Activated T-cell treated with anti-CD3 and anti-CD28 coated beads, Interleukin-2, amount 50 U/mL, for 4 hours (primary cell): ENCODE results near the gene KIAA0319L. TPM values are rescaled to one million over a fixed set of nuclear protein-coding genes. Genes with fewer than 3 reads are reported as not detected.

Experiments
- ATAC-seq, 2 donors: fragments of 200-7000 bp; cut with Tn5 transposase; one replicate each; pipeline ENCODE4 v1.10.0; 2021
- DNase-seq: peaks from one replicate; pipeline ENCODE4 v3.0.0-alpha.2; 2020
- H3K27me3 Mint-ChIP-seq: one replicate; pipeline ENCODE4 v1.8.0; 2021; ENCODE audit warnings: low read depth, mixed read lengths
- H3K36me3 Mint-ChIP-seq: one replicate; pipeline ENCODE4 v1.8.0; 2022; ENCODE audit warnings: mixed read lengths; ENCODE audit not compliant: insufficient read depth
- H3K4me1 Mint-ChIP-seq: one replicate; pipeline ENCODE4 v1.8.0; 2021; ENCODE audit warnings: low read depth, mixed read lengths
- H3K4me3 Mint-ChIP-seq: one replicate; pipeline ENCODE4 v1.8.0; 2021; ENCODE audit warnings: mild to moderate bottlenecking, moderate library complexity, mixed read lengths
- H3K9me3 Mint-ChIP-seq: one replicate; pipeline ENCODE4 v1.8.0; 2021; ENCODE audit warnings: mixed read lengths
- total RNA-seq, 3 donors: library from RNA; stranded (reverse); gene quantifications; one replicate each; pipeline ENCODE4 v1.2.1, GENCODE V29; 2021

The KIAA0319L gene
- total RNA-seq, 3 donors from 2014 or later = 16.4 to 19.2 (median 17.4) TPM

DNA sequence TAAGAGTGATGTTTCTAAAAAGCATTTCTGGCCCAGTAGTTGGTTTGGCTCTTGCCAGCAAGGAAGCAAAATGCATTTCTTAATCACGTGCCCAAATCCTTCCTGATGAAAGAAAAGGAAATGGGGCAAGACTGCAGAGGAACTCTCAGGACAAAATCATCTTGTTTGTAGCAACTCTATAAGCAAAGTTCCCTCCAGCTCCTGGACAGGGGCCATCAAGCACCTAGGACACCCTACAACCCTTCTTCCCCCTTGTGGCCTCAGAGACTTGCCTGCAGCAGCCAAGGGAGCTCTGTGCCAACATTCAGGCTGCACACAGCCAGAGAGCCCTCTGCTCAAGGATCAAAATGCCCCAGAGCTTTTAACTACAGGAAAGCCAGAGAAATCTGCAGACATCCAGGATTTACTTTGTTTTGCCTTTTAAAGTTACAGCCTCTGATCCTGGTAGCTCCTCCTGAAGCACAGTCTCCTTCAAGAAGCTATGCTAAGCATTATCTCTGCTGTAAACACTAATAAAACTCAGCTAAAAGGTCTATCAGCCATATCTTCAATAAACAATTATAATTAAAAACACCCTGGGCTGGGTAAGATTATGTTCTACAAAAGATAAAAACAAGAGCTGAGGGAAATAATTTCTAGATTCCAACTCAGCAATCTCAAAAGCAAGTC is 105.0 kb downstream of the KIAA0319L start:
- Mint-ChIP-seq H3K27me3 (no peaks in the 10 kb centered on the region), H3K4me1 (peaks cover 41% of the 10 kb centered on the region), H3K9me3 (no peaks in the 10 kb centered on the region), H3K36me3 (peaks cover 37% of the 10 kb centered on the region), H3K4me3 (no peak overlapping the region)
- ATAC-seq (no peak), DNase-seq (no peak)

GRCh38 chr1:35451125-35451528 is 106.1 kb downstream of the KIAA0319L start:
- Mint-ChIP-seq H3K27me3 (no peaks in the 10 kb centered on the region), H3K4me1 (peaks cover 41% of the 10 kb centered on the region), H3K4me3 (no peak overlapping the region), H3K36me3 (peaks cover 38% of the 10 kb centered on the region), H3K9me3 (no peaks in the 10 kb centered on the region)
- DNase-seq (peak; percentile 75), ATAC-seq (peak; percentile 79 to 81)

GRCh38 chr1:35449334-35450008 is 107.7 kb downstream of the KIAA0319L start:
- no peaks in the 10 kb centered on the region for H3K27me3 Mint-ChIP-seq
- ATAC-seq (no peak), DNase-seq (no peak)
- H3K4me3 Mint-ChIP-seq = no peak overlapping the region
- H3K9me3 Mint-ChIP-seq = no peaks in the 10 kb centered on the region
- H3K36me3 Mint-ChIP-seq = peaks cover 34% of the 10 kb centered on the region
- peaks cover 34% of the 10 kb centered on the region for H3K4me1 Mint-ChIP-seq

DNA sequence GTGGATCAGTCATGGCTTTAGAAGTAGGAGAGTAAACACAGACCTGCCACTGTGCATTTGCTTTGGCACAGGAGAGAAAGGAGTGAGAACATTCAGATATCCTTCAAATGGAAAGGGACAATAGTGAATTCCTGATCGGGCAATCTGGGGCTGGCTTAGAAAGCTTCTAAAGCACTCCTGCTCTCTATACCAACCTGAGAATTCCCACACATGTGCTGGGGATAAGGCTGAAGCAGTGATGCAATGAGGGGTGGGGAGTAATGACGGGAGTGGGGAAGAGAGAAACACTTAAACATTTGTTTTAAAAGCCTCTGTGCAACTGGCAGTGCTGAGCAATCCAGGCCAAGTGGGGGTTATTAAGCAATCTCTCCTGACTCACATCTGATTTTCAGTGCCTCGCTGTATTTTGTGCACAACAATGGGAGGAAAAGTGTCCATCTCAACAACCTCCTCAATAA is 108.8 kb downstream of the KIAA0319L start:
- Mint-ChIP-seq H3K36me3 (peaks cover 28% of the 10 kb centered on the region), H3K4me3 (no peak overlapping the region), H3K9me3 (no peaks in the 10 kb centered on the region), H3K4me1 (peaks cover 28% of the 10 kb centered on the region), H3K27me3 (no peaks in the 10 kb centered on the region)
- no peak for ATAC-seq
- no peak for DNase-seq

- H3K4me1 Mint-ChIP-seq = peaks cover 26% of the 10 kb centered on the region
- peaks cover 33% of the 10 kb centered on the region for H3K36me3 Mint-ChIP-seq
- DNase-seq (no peak), ATAC-seq (no peak)
- no peaks in the 10 kb centered on the region for H3K27me3 Mint-ChIP-seq
- H3K9me3 Mint-ChIP-seq = no peaks in the 10 kb centered on the region
- H3K4me3 Mint-ChIP-seq = no peak overlapping the region
These were observed 109.9 kb downstream of the KIAA0319L start for GRCh38 chr1:35447278-35447677.

DNA sequence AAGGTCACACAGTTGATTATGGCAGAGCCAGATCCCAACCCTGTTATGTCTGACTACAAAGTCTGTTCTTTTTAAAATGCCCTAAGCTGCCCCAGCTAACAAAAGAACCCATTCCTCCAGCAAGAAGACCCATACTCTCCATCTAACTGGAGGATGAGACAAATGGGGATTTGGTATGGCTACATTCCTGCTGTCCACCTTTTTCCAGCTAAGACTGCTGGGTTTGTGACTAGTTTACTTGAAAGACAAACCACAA is 112.8 kb downstream of the KIAA0319L start:
- DNase-seq = no peak
- Mint-ChIP-seq H3K36me3 (peaks cover 34% of the 10 kb centered on the region), H3K27me3 (no peaks in the 10 kb centered on the region), H3K4me3 (no peak overlapping the region), H3K4me1 (peaks cover 12% of the 10 kb centered on the region), H3K9me3 (no peaks in the 10 kb centered on the region)
- no peak for ATAC-seq

DNA sequence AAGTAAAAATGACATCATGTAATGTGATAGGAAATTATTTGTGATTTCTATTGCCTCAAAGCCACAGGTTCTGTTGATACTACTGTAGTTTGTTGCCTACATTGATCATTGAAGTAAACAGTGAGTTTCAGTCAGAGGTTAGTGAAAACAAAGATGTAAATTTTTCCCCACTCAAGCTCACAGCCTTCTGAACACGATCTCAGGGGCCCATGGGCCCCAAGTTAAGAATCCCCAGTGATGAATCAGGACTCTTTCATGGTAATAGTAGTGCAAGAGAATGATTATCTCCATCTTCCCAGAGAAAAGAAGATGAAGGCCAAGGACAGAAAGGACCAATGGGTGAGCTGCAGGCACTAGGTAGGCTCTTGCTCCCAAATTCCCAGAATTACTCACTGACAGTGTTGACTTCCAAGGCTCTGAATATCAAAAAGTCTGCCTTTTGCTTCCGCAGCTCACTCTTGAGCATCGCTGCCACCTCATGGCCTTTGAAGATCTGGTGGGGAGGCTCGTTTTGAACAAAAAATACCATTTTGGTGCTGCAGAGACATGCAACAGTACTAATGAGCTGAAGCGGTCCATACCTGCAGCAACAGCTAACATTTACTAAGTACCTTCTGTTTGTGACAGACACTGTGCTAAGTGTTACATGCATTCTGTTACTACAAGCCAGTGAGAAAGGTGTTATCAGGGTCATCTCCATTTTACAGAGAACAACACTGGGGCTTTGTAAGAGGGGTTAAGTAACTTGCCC is 113.3 kb downstream of the KIAA0319L start:
- no peaks in the 10 kb centered on the region for H3K9me3 Mint-ChIP-seq
- H3K4me3 Mint-ChIP-seq = no peak overlapping the region
- H3K4me1 Mint-ChIP-seq = peaks cover 12% of the 10 kb centered on the region
- no peaks in the 10 kb centered on the region for H3K27me3 Mint-ChIP-seq
- DNase-seq = no peak
- H3K36me3 Mint-ChIP-seq = peaks cover 37% of the 10 kb centered on the region
- ATAC-seq = peak; percentile 64 to 65

DNA sequence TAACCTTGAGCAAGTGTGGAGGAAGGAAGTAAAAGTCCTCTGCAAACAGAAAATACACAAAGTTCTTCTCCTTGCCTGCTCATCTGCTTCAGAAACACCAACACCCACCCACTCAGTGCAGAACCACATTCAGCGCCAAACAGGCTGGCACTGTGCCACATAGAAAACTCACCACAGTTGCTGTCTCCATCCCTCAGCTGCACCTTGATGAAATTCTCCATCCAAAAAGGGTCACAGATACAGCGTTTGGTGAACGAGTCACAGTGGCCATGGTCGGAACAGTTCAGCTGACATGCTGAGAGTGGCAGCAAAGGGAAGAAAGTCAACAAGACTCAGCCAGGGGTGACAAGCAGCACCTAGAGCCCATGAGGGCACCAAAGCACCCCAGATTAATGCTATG is 114.5 kb downstream of the KIAA0319L start:
- Mint-ChIP-seq H3K27me3 (no peaks in the 10 kb centered on the region), H3K4me1 (peaks cover 12% of the 10 kb centered on the region), H3K9me3 (no peaks in the 10 kb centered on the region), H3K4me3 (no peak overlapping the region), H3K36me3 (peaks cover 34% of the 10 kb centered on the region)
- DNase-seq (peak; percentile 15), ATAC-seq (peak; percentile 57 to 67)

- H3K4me3 Mint-ChIP-seq = no peak overlapping the region
- no peak for ATAC-seq
- DNase-seq = no peak
- peaks cover 12% of the 10 kb centered on the region for H3K4me1 Mint-ChIP-seq
- H3K27me3 Mint-ChIP-seq = no peaks in the 10 kb centered on the region
- no peaks in the 10 kb centered on the region for H3K9me3 Mint-ChIP-seq
- peaks cover 35% of the 10 kb centered on the region for H3K36me3 Mint-ChIP-seq
These were observed 115.2 kb downstream of the KIAA0319L start for GRCh38 chr1:35441926-35442579.

GRCh38 chr1:35439626-35440025 is 117.6 kb downstream of the KIAA0319L start:
- DNase-seq (no peak), ATAC-seq (no peak)
- H3K4me3 Mint-ChIP-seq = no peak overlapping the region
- no peaks in the 10 kb centered on the region for H3K9me3 Mint-ChIP-seq
- peaks cover 48% of the 10 kb centered on the region for H3K36me3 Mint-ChIP-seq
- no peaks in the 10 kb centered on the region for H3K27me3 Mint-ChIP-seq
- peaks cover 12% of the 10 kb centered on the region for H3K4me1 Mint-ChIP-seq

GRCh38 chr1:35437200-35437599 is 120.0 kb downstream of the KIAA0319L start:
- H3K4me3 Mint-ChIP-seq = no peak overlapping the region
- ATAC-seq = no peak
- no peaks in the 10 kb centered on the region for H3K9me3 Mint-ChIP-seq
- H3K27me3 Mint-ChIP-seq = no peaks in the 10 kb centered on the region
- peaks cover 58% of the 10 kb centered on the region for H3K36me3 Mint-ChIP-seq
- H3K4me1 Mint-ChIP-seq = peaks cover 7% of the 10 kb centered on the region
- DNase-seq = no peak

- no peak overlapping the region for H3K4me3 Mint-ChIP-seq
- H3K36me3 Mint-ChIP-seq = peaks cover 55% of the 10 kb centered on the region
- no peaks in the 10 kb centered on the region for H3K9me3 Mint-ChIP-seq
These were observed 121.1 kb downstream of the KIAA0319L start for GRCh38 chr1:35436078-35436477.

GRCh38 chr1:35434703-35435102 is 122.5 kb downstream of the KIAA0319L start:
- Mint-ChIP-seq H3K4me3 (no peak overlapping the region), H3K36me3 (peaks cover 55% of the 10 kb centered on the region), H3K9me3 (no peaks in the 10 kb centered on the region), H3K4me1 (peaks cover 15% of the 10 kb centered on the region), H3K27me3 (no peaks in the 10 kb centered on the region)
- DNase-seq (no peak), ATAC-seq (no peak)

More at GRCh38 chr1:35436078-35436477, 121.1 kb downstream of the KIAA0319L start:
- Mint-ChIP-seq H3K4me1 (peaks cover 12% of the 10 kb centered on the region), H3K27me3 (no peaks in the 10 kb centered on the region)
- no peak for ATAC-seq
- DNase-seq = no peak

GRCh38 chr1:35433714-35434113 is 123.5 kb downstream of the KIAA0319L start:
- DNase-seq (no peak), ATAC-seq (no peak)
- H3K4me3 Mint-ChIP-seq = no peak overlapping the region
- peaks cover 50% of the 10 kb centered on the region for H3K36me3 Mint-ChIP-seq
- no peaks in the 10 kb centered on the region for H3K27me3 Mint-ChIP-seq
- H3K4me1 Mint-ChIP-seq = peaks cover 15% of the 10 kb centered on the region
- H3K9me3 Mint-ChIP-seq = no peaks in the 10 kb centered on the region
